LoVo (cell line): Measurements from ENCODE around the gene EEF1G.
"Not testable (repeated sequence)": the region's sequence is repeated elsewhere in the genome, so short reads cannot be mapped to it uniquely, and the experiment has no call there.

Experiments used
- DNase-seq: peaks from one replicate; pipeline ENCODE4 v3.0.0-alpha.2; 2016; ENCODE audit warnings: low spot score

EEF1G gene

GRCh38 chr11:62573592-62574362 is at the start of gene EEF1G:
EEF1G (minus strand) TSS chr11:62573891; CDS start chr11:62573842, 49 bp downstream.
- DNase-seq = peak; percentile 99

DNA sequence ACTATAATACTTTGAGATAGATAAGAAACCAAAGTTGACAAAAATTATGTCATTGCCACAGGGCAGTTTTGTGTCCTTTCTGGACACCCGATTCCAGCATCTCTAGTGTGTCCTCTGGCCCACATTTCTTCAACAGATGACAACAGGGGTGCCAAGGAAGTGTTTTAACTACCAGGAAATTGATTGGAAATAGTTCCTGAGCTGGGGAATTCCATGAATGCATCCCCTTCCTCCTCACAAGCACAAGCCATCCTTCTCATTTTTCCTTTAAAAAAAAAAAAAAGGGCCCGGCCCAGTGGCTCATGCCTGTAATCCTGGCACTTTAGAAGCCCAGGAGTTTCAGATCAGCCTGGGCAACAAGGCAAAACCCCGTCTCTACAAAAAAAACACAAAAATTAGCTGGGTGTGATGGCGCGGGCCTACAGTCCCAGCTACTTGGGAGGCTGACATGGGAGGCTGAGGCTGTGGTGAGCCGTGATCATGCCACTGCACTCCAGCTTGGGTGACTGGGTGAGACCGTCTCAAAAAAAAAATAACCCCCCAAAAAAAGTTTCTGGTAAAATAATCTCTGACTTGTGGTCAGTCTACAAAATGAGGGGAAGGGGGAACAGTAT is 48.9 kb upstream of the EEF1G start:
- DNase-seq = no peak

DNA sequence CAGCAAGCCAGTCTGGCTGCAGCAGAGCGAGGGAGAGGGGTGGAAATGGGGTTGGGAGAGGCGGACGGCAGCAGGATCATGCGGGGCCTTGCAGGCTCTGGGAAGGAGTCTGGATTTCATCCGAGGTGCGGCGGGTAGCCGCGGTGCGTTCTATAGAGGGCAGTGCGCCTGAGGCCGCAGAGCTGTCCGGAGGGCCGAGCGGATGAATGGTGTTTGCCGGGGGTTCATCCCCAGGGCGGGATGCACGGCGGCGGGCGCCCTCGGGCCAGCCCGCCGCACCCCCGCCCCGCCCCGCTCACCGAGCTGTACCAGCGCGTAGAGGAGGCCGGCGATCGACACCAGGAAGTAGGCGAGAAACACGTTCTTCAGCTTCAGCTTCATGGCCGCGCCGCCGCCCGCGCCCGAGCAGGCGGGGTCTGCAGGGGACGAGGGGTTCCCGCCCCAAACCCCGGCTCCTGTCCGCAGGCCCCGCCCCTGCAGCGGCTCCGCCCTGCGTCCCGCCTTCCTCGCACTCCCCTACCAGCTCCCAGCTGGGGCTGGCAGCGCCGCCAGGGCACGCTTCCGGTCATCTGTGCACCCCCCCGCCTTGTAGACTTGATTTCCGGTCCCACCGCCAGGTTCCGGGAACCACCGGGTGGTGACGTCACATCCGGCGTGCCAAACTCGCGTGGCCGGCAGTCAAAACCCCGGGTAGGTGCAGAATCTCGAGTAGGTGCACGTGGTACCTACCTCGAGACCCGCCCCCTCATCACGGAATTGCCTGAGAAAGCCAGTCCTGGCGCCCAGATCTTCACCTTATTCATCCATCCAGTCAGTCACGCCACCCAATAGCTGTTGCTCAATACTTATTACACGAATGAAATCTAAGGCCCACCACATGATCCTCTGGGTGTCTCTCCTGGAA is 48.1 kb upstream of the EEF1G start, which contains the start of gene B3GAT3:
Gene B3GAT3, minus strand, starts transcription at position 420 of the 904 bp plus-strand sequence. Its CDS starts 39 bp downstream, at position 381.
- peak; percentile 97 for DNase-seq

GRCh38 chr11:62621027-62621566 is 47.4 kb upstream of the EEF1G start:
- no peak for DNase-seq

DNA sequence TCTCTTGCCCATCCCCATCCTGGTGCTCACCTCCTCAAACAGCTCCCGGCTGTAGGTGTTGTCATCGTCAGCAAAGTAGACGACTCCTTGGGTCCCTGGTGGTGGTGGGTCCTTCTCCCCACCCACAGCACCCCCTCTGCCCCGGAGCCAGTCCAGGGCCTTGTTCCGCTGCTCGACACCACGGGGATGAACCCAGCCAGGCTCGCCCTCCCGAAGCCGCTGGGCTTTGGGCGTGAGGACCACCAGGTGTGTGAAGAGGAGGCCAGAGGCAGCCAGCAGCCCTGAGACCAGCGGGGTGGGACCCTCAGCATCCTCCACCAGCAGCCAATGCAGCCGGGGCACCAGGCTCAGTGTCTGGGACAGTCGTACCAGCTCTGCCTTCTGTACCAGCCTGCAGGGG is 43.3 kb upstream of the EEF1G start:
- not testable (repeated sequence) for DNase-seq

DNA sequence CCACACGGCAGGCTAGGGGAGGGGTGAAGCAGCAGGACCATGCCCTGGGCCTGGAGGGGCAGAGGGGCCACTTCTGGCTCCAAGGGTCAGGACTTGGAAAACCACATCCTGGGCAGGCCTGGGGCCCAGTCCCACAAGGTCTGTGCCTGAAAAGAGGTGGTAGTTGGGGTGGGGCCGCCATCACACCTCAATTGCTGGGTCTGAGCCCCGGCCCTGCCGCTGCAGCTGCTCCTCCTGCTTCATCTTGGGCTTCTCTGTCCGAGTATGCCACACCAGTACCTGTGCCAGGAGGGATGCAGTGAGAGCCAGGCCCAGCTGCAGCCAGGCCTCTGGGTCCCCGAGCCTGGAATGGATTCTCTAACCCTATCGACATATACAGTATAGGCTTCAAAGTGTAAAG is 41.8 kb upstream of the EEF1G start:
- DNase-seq = no peak

DNA sequence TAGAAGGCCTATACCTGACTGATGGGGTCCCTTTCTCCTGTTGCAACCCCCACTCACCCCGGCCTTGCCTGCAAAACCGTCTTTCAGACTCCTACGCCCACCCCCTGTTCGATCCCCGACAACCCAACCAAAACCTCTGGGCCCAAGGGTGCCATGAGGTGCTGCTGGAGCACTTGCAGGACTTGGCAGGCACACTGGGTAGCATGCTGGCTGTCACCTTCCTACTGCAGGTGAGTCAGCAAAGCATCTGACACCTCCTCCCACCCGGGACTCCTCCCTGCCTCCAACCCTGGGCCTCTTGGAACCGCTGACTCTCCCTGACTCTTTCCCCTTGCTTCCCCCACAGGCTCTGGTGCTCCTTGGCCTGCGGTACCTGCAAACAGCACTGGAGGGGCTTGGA is 40.6 kb upstream of the EEF1G start:
- no peak for DNase-seq

GRCh38 chr11:62613291-62613778 is 39.6 kb upstream of the EEF1G start:
- DNase-seq = no peak

- DNase-seq = peak; percentile 74
These were observed 38.9 kb upstream of the EEF1G start, which contains the start of the genes EML3 and ROM1 for GRCh38 chr11:62612366-62613290. EML3 (minus strand) TSS chr11:62612775; CDS start chr11:62612457, 318 bp downstream. ROM1 (plus strand) TSS chr11:62613257; CDS start chr11:62613282, 25 bp downstream.

DNA sequence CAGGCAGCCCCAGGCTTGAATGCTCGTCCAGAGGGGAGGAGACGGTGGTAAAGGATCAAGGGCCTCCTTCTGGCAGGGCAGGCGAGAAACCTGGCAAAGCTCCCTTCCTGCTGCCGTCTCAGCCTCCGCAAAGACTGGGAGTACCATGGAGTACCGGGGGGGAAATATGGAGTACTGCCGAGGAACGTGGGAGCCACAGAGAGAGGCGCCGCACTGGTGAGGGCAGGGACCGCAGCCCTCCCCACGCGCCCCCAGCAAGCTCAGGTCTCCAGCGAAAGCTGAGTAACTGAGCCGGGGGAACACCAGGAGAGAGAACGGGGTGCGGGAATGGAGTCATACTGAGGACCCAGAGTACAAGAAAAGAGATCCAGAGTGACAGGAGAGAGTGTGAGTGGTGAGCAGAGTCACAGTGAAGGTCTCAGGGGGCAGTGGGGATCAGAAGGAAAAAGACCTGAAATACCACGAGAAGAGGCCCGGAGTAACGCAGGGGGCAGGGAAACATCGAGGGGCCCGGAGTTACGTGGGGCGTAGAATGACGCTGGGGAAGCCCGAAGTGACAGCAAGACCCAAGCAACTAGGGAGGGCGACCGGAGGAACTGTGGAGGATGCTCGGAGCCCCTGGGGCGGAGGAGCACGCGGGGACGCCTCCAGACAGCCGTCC is 38.1 kb upstream of the EEF1G start:
- no peak for DNase-seq

DNA sequence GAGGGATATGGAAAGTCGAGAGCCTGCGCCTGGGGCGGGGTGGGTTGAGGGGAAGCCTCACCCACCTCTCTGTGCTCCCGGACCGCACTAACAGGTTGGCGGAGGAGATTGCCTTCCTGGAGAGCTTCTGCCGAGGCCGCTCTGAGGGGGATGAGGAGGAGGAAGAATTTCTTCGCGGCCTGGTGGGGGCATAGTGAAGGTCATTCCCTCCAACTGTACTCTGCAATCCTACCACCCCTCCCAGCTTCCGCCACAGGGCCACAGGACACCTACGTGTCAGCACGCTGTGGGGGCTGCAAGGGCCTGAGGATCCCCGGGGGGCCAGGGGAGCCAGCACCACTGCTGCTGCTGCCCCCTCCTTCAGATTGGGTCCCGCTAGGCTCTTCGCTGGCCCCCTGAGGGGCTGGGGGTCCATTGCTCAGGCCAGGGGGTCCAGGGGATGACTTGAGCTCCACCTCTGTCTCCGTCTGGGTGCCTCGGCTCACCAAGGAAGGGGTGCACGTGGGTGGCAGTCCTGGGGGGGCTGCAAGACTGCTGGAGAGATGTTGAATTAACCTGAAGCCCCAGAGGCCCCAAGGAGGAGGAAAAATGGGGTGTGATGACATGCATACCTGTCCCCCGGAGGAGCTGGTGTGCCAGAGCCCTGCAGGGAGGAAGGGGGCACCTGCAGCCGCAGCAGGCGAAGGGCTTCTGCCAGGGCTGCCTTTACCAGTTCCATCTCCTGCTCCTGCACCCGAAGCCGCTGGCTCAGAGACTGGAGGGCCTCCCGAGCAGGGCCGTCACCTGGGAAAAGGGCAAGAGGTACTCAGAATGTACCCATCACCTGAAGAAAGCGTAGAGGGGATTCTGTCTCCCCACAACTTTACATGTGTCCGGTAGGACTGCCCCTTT is 37.4 kb upstream of the EEF1G start:
- no peak for DNase-seq

DNA sequence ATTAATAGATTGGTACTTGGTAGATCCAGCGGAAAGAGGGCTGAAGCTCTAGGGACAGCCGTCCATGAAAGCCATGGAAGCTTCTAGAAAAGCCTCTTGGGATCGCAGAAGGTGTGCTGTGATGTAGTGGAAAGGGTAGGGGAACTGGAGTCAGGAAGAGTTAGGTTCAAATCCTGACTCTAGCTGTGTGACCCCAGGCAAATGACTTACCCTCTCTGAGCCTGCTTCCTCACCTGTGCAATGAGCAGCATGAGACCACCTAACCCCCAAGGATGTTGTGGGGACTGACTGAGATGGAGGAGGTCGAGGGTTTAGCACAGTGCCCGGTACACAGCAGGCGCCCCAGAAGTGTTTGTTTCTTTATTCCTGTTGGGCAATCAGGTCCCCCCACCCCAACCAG is 36.7 kb upstream of the EEF1G start:
- DNase-seq = no peak

DNA sequence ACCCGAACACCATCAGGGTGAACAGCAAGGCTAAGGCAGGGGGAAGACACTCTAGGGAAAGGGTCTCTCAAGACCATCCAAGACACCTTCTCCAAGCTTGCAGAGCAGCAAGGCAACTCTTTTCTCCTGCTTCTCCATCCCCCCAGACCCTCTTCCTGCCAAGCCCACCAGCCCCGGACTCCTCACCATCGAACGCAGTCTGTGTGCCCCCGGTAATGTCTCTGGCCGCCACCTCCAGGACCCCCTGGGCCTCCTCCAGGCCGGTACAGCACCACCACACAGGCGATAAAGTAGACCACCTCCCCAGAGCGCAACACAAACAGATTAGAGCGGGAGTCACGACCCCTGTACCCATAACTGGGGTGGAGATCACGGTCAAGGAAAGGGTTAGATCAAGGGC is 35.1 kb upstream of the EEF1G start:
- DNase-seq = no peak

DNA sequence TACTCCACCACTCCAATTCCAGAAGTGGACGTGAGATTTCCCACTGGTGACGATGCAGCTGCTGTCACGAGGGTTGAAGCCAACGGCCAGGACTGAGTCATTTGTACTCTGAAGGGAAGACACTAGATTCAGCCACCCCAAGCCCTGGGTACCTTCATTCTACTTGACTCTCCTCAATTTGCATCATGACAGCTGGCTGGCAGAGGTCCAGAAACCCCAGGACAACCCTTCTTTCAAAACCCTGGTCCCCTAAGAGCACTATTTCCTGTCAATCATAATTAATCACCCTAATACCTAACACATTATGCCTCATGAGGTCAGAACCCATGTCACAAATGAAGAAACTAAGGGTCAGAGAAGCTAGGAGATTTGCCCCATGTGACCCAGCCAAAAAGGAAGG is 34.0 kb upstream of the EEF1G start:
- no peak for DNase-seq

GRCh38 chr11:62605902-62606301 is 32.2 kb upstream of the EEF1G start:
- DNase-seq = no peak

GRCh38 chr11:62605467-62605866 is 31.8 kb upstream of the EEF1G start:
- DNase-seq = no peak

DNA sequence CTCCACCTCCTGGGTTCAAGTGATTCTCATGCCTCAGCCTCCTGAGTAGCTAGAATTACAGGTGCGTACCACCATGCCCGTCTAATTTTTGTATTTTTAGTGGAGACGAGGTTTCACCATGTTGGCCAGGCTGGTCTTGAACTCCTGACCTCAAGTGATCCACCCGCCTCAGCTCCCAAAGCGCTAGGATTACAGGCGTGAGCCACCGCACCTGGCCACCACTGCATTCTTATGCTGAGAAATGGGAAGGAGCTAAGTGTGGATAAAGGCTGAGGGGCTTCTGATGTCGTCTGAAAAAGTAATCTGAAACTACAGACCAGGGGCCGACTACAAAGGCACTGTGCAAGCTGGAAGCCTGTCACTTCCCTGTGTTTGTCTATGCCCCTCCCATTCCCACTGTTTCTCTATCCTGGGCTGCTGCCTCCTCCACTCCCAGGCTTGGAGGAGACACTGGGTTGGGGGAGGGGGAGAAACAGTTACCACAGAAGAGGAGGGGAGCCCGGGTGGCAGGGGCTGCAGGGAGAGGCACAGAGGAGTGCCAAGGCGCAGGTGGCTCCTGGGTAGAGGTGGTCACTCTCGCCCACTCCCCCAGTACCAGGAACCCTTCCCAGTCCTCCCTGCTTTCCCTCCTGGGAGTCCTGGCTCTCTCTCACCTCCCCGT is 30.9 kb upstream of the EEF1G start:
- DNase-seq = no peak

DNA sequence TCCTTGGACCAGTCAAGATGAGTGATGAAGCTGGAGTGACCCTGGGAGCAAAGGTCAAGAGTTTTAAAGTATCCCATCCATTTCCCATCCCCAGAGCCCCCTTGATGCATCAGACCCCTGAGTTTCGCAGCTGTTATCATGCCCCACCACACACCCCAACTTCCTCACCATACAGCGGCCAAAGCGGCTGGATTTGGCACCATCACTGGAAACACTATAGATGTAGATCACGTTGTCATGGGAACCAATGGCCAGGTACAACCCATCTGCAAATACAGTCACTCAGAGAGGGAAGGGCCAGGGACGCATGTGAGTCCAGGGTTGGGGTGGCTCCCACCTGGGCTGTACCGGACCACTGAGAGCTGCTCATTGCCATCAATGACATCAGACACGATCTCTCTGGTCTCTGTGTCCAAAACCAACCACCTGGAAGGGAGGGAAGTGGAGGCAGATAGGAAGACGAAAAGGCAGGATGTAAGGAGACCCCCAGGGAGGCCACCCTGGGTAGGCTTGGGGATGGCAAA is 30.1 kb upstream of the EEF1G start:
- DNase-seq = no peak

GRCh38 chr11:62603072-62603408 is 29.3 kb upstream of the EEF1G start:
- DNase-seq = no peak
